Activated naive CD4-positive, alpha-beta T cell (primary cell): ENCODE measurements around the gene YOD1.

ENCODE experiments used
- DNase-seq, 4 experiments: peaks; one replicate each; lab custom pipeline; 2025; lab: John Stamatoyannopoulos, UW

The YOD1 gene

DNA sequence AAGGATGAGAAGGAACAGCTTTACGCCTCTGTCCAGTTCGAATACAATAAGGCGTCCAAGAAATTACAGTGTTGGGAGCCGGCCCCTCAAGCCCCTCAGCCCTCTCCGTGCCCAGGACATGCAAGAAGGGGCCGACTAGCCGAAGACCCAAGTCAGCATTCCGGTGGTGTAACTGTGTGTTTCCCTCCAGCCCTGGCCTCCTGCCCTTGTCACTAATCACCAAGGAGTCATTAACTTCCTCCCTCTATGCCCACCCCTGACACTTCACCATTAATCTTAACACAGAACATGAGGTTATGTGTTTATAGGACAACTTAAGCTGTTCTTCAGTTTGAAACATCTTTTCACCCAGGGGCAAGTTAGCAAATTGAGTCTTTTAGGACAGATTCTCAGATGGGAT is 21.2 kb upstream of the YOD1 start:
- no peak for DNase-seq

DNA sequence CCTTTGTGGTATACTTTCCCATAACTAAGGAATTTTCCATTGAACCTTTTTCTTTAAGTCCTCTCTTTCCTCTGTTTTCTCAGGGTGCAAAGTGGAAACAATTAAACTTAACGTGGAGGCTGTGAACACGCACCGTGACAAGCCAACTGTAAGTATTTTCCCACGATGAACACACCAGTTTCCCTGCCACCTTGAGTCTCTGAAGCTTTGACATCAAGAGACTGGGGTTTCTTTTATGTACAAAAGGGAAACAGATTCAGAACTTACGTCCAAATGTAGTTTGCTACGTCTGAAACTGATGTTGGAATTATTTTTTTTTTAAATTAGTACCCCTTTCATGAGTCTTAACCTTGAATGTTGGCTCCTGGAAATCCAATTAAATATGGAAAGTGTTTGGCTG is 20.4 kb upstream of the YOD1 start:
- DNase-seq, result no peak

DNA sequence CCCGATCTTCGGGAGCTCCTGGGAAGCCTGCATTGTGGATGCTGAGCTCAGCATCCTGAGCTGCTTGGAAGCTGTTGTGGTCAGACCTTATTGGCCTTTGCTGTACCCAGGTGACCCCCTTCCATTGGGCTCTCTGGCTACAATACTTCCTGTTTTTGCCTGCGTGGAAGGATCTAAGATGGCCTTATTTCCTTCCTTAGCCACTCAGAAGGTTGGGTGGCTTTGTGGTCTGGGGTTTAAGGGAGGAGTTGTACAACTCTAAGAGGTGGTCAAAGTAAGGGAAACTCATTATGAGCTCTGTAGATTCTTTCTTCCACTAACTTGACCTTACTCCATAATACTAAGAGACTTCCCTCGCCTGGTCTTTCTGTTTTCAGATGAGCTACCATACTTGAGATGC is 19.8 kb upstream of the YOD1 start:
- no peak for DNase-seq

DNA sequence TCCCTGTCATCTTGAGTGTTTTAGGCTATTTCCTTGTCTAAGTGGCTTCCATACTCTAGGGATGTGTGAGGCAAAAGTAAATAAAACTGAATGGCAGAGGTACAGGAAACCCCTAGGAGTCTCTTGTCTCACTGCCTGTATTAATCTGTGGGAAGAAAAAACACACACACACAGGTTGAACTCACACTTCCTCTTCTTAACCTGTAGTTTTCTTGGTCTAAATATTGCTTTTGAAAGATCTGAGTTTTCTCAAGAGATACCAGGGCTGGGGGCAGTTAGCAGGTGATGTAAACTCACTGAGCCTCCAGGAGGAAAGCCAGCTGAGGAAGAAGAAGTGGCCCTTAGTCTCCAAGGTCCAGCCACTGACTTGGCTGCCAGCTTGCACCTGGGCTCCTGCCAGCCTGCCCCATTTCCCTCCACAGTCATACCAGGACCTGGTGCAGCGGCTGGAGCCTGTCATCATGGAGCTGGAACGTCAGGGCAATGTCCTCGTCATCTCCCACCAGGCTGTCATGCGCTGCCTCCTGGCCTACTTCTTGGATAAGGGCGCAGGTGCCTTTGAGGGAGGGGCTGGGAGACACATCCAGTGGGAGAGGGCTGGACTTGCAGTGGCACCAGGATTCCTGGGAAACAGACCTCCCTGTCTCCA is 19.0 kb upstream of the YOD1 start:
- no peak for DNase-seq

DNA sequence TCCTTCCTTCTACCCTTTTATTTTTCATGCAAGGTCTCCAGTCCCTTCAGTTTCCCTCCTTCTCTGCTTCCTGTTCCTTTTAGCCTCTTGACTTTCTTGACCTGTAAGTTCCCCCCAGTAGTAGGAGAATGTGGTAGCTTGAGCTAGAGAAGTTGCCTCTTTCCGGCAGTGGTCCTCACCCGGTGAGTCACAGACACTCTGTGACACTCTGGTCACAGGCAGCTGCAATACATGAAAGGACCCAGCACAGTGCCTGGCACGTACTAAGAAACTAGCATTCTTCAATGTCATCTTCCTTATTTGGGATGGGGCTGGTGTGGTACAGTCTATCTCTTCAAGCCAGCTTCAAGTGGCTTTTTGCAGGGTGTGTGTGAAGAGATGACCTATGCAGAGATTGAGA is 18.1 kb upstream of the YOD1 start:
- no peak for DNase-seq

DNA sequence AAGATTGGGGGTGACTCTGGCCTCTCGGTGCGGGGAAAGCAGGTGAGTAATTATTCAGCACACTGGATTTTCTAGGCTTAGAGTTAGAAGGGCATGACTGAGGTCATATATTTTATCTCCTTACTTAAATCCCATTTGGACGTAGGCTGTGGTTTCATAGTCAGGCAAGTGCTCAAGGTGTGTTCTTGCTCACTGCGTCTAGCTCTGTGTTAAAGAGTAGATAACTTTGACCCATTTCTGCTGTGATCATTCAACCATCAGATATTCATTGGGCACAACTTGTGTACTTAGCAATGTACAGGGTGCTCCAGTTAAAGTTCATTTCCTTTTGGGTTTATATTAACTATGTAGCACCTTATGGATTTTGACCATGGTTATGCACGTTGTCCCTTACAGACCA is 16.7 kb upstream of the YOD1 start:
- DNase-seq, result no peak

DNA sequence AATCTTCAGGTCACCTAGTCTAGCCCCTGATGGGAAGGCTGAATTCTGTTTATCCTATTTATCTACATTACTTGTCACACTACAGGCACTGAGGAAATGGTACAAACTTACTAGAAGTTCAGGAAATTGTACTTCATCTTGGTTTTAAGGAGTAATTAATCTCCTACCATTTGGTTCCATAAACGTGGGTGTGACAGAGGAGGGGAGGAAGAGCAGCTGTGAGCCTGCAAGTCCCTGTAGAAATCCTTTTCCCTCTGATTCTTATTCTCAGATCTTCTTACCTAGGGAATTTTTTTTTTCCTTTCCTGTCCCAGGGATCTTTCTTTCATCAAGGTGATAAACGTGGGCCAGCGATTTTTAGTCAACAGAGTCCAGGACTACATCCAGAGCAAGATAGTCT is 16.2 kb upstream of the YOD1 start:
- no peak for DNase-seq

DNA sequence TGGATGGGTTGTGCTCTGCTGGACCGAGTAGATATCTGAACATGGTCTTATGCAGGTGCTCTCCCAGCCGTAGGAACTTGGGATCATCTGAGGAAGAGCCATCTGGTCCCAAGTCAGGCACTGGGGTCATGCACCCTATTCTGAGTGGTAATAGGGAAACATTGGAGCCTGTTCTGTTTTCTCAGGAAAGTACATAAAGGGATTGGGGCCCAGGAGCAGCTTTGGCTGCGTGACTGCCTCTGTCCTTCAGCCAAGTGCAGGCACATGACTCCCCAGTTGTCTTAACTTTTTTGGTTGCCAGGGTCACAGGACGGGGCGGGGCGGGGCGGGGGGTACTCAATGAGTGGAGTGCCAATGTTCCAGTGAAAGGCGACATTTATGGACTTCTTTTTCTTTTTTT is 13.6 kb upstream of the YOD1 start:
- DNase-seq, result no peak

DNA sequence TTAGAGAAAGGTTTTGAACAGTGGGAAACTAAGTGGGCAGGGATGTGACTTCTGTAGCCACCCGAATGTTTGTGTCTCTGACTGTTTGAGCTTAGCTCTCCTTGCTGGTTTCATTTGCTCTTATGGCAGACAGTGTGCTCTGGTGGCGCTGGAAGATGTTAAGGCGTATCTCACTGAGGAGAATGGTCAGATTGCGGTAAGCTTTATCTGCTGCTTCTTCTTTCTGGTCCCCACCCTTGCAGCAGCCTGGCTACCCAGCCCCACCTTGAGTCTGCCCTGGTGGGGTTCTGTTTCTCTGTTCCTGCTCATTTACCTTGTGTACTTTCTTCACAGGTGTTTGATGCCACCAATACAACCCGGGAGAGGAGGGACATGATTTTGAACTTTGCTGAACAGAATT is 12.0 kb upstream of the YOD1 start:
- no peak for DNase-seq

DNA sequence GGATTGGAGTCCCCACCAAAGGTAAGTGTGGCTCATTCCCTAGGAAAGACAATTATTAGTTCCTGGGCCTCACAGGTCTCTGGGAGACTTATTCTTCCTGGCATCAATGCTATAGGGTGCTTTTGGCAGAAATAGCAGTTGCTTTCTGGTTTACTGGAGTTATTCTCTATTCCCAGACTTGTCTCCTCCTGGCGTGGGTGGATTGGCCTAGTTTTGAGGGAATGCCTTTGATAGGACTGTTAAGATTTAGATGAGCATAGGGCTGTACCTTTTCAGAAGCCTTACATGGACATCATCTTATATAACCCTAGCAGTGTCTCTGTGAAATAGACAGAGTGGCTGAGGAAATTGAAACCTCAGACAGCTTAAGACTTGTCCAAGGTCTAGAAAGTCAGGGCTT is 11.1 kb upstream of the YOD1 start:
- DNase-seq, result no peak

DNA sequence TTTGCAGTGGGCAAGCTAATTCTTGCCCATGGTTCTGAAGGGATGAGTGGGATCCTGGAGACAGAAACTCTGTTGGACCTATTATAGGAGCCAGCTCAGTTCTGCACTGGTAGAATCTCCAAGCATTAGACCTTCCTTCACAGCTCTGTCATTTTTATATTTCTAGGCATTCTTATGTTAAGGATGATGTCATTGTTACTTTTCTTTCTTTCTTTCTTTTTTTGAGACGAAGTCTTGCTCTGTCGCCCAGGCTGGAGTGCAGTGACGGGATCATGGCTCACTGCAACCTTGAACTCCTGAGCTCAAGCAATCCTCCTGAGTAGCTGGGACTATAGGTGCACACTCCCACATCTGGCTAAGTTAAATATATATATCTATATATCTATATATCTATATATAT is 9.6 kb upstream of the YOD1 start:
- DNase-seq, result no peak

DNA sequence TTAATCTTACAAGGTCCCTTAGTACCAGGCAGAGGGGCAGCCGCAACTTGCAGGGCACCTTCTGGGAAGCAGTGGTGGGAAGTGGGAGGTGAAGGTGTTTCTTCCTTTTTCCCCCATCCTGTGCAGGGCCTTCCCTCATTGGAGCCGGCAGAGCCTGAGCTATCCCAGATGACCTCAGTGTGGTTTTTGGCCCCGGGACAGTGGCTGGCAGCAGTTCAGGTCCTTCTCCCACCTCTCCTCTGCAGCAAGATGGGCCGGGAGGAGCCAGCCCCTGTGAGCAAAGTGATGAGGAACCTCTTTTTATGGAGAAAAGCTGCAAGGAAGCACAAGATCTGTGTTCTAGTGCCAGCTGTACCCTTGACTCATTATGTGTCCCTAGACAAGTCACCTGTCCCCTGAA is 8.9 kb upstream of the YOD1 start:
- no peak for DNase-seq

DNA sequence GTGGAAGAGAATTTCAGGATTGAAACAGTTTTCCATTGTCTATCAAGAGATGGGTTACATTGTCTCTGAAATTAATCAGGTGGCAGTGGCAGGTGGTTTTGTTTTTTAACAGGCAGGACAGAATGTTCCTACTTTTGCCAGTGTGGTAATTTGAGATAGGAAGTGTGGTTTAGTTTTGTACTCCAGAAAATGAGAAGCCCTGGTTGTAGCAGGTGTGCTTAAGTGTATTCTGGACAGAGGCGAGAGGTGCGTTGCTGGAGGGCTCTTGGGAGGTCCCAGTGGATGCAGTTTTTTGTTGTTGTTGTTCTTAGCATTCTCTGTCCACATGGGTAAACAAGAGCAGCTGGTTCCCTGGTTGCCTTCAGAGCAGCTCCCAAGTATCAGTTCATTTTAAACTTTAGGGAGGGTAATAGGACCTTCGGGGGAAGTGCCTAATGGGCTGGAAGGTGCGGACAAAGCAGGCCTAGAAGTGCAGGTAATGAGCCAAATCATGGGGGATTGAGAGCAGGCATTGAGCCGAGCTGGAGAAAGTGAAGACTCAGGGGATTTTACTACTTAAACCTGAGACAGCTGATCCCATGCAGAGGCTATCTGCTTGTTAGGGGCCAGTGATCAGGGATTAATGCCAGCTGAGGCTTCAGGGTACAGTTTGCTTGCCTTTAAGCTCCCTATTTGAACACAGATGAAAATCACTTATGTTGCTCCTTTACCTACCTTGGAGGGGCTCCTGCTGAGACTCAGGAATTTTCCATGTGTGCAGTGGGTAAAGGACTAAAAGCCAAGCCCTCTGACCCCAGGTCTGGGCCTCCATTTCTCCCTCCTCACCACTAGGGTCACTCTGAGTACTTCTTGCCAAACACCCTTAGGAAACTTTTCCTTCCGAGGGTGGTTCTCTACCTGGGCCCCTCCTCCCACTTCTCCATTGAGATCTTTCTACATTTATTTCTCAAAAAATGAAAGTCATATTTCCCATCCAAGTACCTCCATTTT is 8.2 kb upstream of the YOD1 start:
- no peak for DNase-seq

DNA sequence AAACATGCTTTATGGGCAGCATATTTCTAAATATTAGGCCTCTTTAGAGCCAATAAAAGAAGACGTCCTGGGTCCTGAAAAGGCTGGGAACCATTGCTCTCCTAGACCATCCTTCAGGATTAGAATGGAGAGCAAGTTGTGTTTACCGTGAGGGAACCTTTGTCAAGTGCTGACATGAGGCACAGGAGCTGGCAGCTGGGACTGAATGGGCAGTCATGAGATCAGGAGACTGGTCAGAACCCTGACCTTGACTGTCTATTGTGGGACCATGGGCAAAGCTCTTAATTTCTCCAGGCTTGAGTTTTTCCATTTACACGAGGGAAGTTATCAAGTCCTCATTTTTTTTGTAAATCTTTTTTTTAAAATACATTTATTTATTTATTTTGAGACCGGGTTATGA is 7.2 kb upstream of the YOD1 start:
- DNase-seq, result no peak

DNA sequence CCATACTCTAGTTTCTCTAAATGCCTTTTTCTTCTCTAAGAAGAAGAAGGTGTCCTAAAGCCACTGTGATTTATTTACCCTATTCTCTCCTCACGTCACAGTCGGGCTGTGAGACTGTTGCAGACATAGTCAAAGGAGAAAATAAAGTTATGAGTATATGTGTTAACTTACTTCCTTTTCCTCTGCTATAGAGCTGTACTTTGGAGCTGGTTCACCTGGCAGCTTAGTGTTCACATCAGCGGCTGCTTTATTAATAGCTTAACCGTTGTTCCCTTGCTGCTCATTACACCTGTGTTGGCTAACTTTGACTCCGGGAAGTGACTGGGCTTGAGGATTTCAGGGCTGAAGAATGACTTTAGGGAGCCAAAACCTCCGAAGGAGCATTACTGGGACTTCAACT is 5.7 kb upstream of the YOD1 start:
- no peak for DNase-seq

DNA sequence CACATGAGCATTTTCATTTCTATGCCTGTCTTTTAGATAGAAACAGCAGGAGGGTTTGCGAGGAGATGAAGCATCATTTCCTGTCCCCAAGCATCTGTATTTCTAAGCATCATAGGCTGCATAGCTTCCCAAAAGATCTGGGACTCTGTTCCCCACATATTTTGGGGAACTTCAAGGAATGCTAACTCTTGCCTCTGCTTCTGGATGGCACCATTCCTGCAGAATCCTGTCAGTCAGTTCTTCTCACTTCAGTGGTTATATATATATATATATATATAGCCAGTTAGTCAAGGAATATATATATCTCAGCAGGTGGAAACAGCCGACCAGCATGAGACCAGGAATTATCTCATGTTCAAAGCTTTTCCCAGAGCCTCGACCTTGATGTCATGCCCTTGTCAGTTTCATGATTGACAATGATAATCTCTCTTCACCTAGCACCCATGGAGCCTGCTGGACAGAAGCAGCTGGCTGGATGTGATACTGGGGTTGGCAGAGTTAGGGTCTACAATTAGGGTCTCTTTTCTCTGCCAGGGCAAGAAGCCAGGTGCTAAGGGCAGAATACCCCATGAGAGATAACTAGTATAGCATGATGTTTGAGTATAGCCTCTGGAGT is 4.5 kb upstream of the YOD1 start:
- DNase-seq, result no peak

DNA sequence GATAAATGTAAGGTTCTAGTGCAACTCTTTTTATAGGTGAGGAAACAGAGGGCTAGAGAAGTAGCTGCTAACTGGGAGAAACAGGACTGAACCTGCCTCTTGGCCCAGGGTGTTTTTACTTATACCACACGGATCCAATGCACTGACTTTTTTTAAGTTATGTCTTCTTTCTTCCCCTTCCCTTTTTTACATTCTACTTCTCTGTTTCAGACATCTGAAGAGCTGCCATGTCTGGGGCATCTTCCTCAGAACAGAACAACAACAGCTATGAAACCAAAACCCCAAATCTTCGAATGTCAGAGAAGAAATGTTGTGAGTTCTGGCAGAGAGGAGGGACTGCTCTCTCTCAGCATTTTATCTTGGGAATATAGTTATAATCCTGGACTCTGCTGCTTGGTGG is 3.5 kb upstream of the YOD1 start:
- no peak for DNase-seq

DNA sequence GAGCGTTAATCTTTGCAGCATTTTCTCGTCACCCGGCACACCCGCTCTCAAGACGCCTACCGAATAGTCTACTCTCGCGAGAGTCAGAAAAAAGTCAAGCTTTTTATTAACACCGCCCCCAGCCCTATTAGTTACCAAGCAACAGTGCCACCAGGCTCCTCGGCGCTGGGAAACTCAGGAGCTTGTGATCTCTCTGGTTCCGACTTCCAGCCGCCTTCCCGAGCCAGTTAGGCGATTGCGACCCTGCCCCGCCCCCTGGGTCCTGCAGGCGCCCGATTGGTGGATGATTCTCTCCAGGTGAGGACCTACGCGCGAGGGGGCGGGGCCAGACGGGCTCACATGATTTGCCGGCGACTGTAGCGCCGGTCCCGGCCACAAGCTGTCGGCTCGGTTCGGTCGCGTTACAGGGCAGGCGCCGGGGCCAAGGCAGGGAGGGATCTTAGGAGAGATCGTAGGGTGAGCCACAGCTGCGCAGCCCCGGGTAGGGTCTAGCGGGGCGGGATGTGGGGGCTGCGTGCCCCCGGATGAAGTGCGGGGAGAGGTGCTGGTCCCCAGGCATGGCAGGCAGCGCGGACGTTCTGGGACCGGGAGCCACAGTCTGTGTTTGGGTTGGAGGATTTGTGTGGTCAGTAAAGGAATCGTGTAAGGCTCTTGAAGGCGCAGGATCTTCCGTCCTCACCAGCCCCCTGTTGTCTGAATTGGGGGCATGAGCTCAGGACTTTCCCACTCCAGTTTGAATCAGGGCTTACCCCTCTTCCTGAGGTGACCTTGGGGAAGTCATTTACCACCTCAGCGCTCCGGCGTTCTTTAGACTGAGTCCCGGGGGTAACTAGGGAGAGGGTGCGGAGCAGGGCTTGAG is 2.1 kb upstream of the YOD1 start, which contains the start of gene PFKFB2:
Gene PFKFB2, plus strand, starts transcription at position 365 of the 859 bp plus-strand sequence. CDS start 1,443 bp downstream, outside the sequence.
- DNase-seq, result peak; percentile 79 to 92 (median 86)

DNA sequence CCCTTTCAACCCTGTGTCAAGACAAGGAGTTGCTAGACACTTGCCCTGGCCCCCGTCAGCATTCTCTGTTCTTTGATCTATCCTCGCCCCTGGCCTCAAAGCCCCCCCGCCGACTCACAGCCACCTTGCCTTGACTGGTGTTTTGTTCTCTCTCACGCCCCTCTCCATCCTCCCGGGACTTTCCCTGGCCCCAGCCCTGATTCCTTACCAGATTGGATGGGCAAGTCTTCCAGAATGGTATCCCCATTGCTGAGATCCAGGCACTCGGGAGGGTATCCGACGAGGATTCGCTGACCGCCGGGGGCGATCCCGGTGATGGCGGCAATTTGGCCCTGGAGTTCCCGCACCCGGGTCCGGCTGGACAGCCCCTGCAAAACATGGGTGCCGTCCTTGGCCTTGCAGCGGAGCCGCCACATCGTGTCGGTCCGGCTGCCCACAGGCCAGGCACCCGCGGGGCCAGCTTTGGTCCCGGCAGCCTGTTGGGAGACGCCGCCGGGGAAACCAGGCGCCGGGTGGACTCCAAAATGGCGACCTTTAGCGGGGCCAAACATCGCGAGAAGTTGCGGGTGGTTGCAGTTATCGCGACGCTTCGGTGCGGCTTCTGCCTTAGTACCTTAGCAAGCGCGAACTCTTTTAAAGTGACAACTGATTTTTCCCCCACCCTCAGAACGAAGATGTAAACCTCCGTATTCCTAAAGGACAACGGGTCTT is 373 bp downstream of the YOD1 start:
- peak; percentile 65 to 81 (median 71) for DNase-seq

DNA sequence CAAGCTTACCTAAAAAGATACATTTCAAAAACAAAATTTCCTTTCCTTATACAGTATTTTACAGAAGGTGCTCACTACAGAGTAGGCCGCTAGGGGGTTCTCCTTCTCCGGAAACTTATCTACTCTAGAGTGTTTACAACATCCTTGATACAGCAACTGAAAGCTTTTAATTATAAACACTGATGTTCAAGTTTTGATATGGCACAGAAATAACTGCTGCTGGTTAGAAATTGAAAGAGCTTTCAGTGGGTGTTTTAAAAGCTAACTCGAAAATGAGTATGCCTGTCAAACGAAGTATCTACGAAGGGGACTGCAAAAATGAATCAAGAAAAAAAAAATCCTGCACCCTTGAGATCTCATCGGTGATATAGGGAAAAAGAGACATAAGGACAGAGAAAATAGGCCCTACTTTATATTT is 1.0 kb downstream of the YOD1 start:
- DNase-seq, result peak in 2 of 4 experiments; percentile 9 to 15

DNA sequence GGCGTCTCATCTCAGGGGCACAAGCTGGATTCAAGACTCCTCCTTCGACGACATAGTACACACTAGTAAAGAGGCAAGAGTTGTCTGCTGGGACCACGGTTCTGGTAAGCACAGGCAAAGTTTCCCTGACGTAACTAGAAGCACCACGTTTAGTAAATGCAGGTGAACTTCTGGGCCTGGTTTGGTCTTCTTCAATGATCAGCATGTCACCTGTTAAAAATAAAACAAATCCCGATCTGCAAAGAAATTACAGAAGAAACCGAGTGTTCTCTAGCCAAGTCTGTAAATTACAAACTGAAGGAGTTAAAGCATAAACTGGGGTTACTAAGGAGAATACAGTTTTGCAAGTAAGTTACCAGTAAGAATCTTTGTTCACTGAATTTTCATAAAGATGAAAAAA is 1.5 kb downstream of the YOD1 start:
- no peak for DNase-seq
